ENCODE results near the gene TRERF1.

TRERF1 gene

DNA sequence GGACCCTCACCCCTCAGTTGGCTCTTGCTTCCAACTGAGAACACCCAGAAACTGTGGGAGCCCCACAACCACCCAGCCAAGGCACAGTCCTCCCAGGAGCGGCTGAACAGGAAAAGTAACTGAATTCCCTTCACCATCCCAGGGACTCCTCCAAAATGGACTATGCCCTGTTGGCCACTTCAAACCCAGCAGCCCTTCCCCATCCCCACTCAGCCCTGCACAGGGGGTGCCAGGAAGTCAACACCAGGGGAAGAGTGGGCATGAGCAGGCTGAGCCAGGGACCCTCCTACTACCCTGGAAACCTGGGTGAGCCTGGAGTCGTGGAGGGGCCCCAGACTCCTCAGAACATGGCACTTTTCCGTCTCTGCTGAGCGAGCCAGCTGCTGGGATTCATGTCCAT, 267.3 kb downstream of the TRERF1 start:
- DNase-seq (ENCODE audit: low read depth): no peak

DNA sequence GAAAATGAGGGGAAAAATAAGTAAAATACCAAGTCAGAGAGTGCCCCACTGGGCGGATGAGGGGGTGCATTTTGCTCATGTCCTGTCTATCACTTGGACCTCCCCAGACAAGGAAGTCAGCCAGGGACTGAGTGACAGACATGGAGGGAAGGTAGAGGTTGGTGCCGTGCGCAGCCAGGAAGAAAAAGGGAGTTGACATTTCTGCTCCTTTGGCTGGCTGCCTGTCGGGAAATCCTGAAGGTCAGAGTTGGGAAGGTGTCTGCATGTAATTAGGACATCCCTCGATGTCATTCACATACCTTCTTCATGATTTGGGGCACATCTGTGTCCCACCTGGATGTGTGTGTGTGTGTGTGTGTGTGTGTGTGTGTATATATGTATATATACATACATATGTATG, 269.6 kb downstream of the TRERF1 start:
- no peak for DNase-seq (ENCODE audit: low read depth)

DNA sequence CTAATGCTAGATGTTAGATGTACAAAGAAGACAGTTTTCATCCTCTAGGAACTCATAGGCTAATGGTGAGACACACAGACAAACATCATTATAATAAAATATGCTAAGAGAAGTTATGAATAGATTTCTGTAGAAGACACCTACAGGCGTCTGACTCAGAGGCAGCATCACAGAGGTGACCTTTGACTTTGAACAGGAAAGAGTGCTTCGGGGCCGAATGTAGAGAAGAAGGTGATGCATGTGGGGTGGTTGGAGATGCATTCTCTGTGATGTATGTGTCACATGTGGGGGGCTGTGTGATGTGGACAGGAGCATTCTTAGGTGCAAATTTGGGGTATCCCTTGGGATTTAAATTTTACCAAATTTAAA, 271.8 kb downstream of the TRERF1 start:
- no peak for DNase-seq (ENCODE audit: low read depth)

DNA sequence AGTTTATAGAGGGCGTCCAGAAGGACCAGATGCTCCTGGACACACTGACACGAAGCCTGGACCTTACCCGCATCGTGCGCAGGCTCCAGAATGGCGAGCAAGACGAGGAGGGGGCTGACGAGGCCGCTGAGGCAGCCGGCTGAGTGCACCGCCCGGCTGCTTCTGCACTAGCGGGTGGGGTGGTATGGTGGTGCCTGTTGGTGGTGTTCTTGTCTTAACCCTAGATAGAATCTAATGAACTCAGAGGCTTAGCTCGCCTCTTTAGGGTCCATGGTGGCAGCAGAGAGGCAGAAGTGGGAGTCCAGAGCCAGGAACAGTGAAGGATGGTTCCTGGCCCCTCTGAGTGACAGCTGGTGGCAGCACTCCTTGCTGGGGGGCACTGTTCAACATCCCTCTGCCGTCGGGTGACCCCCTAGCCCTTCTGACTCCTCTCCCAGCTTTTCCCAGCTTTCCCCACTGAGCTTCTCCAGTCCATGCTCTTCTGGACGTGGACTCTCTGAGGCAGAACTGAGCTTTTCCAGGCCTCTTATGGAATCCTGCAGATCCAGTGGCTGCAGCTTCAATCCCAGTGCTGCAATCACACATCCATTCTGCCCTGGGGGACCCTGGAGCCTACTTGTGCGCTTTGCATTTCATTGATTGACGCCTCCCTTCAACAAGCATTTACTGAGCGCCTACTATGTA, 272.3 kb downstream of the TRERF1 start:
- no peak for DNase-seq (ENCODE audit: low read depth)

DNA sequence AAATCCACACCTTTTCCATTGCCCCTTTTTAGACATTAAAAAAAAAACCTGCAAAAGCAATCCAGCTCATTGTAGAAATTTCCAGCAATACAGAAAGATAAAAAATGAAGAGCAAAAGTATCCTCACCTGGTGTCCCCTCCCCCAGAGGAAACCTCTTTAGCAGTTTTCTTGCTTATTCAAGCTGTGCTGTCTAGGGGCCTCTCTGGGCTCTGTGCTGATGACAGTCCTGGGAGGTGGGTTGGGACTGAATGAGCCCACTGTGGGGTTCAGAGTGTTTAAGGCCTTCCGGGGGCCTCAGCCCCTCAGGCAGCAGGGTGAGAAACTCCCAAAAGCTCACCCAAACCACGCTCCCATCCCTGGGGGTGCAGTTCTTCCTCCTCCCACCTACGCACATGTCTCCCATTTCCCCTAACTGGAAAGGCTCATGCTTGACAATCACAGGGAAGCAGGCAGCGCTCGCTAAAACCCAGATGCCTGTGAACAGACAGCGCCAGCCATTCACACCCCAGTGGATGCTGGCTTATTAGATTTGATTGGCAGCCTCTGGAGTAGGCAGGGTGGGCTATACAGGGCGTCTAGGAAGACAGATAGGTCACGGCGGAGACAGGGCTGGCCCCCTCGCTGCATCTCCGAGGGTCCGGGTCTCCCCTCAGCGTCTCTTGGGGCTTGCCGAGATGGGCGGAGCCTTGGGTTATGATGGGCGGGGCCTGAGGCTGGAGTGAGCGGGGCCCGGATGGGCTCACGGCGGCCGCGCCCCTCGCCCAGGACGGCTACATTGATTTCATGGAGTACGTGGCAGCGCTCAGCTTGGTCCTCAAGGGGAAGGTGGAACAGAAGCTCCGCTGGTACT, 274.0 kb downstream of the TRERF1 start:
- no peak for DNase-seq (ENCODE audit: low read depth)

DNA sequence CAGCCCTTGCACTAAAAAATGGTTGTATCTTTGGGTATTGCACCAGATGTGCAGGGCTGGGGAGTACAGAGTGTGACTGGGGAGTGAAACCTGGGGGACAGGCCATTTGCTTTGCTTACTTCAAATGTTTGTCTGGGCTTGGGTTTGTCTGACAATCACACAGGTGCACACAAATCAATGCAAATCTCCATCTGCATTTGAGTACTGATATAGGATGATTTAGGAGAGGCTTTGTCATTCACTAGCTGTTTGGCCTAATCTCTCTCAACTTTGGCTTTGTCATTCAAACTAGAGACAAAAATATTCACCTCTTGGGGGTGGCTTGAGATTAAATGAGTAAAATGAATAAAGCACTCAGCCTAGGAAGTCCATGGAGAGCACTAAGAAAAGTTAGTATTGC, 274.7 kb downstream of the TRERF1 start:
- DNase-seq (ENCODE audit: low read depth): no peak

DNA sequence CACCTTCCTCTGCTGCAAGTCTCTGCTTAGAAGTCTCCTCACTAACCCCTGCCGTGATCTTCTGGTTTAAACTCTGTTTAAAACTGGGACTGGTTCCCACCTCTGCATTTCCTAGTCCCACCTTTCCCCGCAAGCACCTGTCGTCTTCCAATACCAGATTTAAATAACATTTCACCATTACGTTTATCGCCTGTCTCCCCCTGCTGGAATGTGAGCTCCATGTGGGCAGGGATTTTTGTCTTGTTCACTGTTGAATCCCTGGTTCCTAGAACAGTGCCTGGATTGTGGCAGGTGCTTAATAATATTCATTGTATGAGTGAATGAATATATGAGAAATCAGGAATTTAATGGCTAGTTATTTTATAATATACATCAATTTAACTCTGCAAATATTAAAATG, 275.9 kb downstream of the TRERF1 start:
- DNase-seq (ENCODE audit: low read depth): no peak

All from activated T-helper 1 cell treated with Interleukin-2 at 50 U/mL for 16 hours (primary cell).